Upper lobe of right lung (tissue), 1 donor: ENCODE results near the gene PSMB10. TPM values are rescaled to one million over a fixed set of nuclear protein-coding genes. Genes with fewer than 3 reads are reported as not detected.
A peak's percentile ranks its signal among the peaks of the same experiment; 100 is the strongest.

ENCODE experiments used
- ATAC-seq: fragments of 200-7000 bp; cut with Tn5 transposase; one replicate; pipeline ENCODE4 v1.9.1; 2020; ENCODE audit warnings: mild to moderate bottlenecking, moderate library complexity
- DNase-seq: peaks from one replicate; pipeline ENCODE4 v3.0.0-alpha.2; 2020
- H3K27ac ChIP-seq: fragments of 200-600 bp; one replicate; pipeline ENCODE4 v1.8.0; 2022
- H3K27me3 ChIP-seq: fragments of 200-600 bp; one replicate; pipeline ENCODE4 v1.8.0; 2022; ENCODE audit warnings: mild to moderate bottlenecking
- H3K36me3 ChIP-seq: fragments of 200-600 bp; one replicate; pipeline ENCODE4 v1.8.0; 2022
- H3K4me1 ChIP-seq: fragments of 200-600 bp; one replicate; pipeline ENCODE4 v1.8.0; 2022
- H3K4me3 ChIP-seq: fragments of 200-600 bp; one replicate; pipeline ENCODE4 v1.8.0; 2022; ENCODE audit warnings: mild to moderate bottlenecking
- H3K9me3 ChIP-seq: fragments of 200-600 bp; one replicate; pipeline ENCODE4 v1.8.0; 2022
- CTCF ChIP-seq: fragments of 200-600 bp; IDR thresholded peaks from one replicate; pipeline ENCODE4 v1.8.0; 2022; ENCODE audit warnings: antibody characterized with exemption
- intact Hi-C: fragments of 100-400 bp; cut with DNase I; formaldehyde crosslinking; loops from one replicate; pipeline ENCODE4 v1.11.0; 2022
- total RNA-seq: library from RNA; stranded (reverse); fragmentation: NEBNext Ultra II Directional; extraction: Animal tissue kit (Norgen Biotek cat#: 25700); gene quantifications from one replicate; pipeline ENCODE4 v1.2.1, GENCODE V29; 2021
- donor health status: DM: no; HTN: yes; CAD: no; lungs with severe emphysema.

PSMB10 gene
- total RNA-seq, 1 donor from 2014 or later = 71.6 TPM

DNA sequence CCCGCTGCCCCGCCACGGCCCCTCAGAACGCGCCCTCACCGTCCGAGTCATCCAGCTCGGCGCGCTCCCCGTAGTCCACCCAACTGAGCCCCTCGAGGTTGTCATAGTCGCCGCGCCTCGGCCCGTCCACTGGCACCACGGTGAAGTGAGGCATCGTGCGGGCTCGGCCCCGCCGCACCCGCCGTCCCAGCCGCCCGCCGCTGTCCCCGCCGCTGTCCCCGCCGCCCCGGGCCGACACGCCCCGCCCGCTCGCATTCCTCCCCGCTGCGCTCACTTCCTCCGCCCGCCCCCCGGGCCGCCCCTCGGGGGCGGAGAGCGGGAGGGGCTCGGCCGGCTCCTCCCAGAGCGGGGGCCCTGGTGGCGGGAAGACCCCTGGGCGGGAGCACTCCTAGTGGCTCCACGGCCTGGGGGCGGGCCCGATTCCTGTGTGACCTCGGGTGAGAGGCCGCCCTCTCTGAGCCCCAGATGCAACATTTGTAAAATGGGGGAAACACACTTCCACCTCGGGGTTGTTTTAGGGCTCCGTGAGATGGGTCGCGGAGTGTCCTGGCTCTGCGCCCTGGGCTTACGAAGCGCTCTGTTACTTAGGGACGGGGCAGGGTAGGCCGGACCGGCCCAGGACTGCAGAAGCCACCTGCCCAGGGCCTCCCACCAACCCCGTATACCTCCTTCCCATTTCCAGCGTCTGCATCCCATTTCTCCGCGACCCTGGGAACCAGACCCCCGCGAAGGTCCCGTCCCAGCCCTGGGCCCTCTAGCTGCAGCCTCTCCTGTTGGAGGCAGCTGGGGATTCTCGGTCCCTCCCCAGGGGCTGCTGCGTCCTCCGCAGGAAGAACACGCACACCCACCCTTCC lies 32.0 kb upstream of the PSMB10 start, which contains the start of gene SLC12A4:
TSS of gene SLC12A4 (minus strand) at position 238 of the 854 bp plus-strand sequence. CDS start at position 154, 84 bp downstream.
- Histone ChIP-seq H3K4me1 (peaks cover 39% of the 10 kb centered on the region), H3K4me3 (peak within 1 kb of the TSS; percentile 95), H3K36me3 (peaks cover 4% of the 10 kb centered on the region), H3K27ac (peak within 1 kb of the TSS; percentile 96), H3K9me3 (no peaks in the 10 kb centered on the region), H3K27me3 (no peaks in the 10 kb centered on the region)
- intact Hi-C loops = no loop called here
- no peak for TF ChIP-seq CTCF
- peak; percentile 92 for DNase-seq
- peak; percentile 93 for ATAC-seq

DNA sequence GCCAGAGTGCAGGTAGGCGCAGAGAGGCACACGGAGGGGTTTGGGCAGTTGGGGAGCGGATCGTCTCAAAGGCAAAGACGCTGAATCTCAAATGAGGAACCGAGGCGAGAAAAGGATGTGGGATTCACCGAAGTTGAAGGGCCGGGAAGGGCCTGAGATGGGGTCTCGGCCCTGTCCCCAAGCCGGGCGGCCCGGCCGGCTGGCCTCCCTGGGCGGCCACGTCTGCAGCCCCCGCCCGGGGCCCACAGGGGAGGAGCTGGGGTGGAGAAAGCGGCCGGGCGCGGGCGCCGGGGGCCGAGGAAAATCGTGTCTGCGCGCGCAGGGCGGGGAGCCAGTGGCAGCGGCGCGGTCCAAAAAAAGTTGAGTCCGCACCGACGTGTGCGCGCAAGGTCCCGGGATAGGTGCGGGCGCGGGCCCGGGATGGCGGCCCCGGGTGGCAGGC lies 31.3 kb upstream of the PSMB10 start:
- H3K4me3 ChIP-seq = peak overlapping the region; percentile 95
- intact Hi-C loops = no loop called here
- TF ChIP-seq CTCF = no peak
- ATAC-seq (peak; percentile 48), DNase-seq (peak; percentile 79)
- H3K9me3 ChIP-seq = no peaks in the 10 kb centered on the region
- H3K27me3 ChIP-seq = no peaks in the 10 kb centered on the region
- peaks cover 45% of the 10 kb centered on the region for H3K4me1 ChIP-seq
- H3K27ac ChIP-seq = peak overlapping the region; percentile 96
- peaks cover 10% of the 10 kb centered on the region for H3K36me3 ChIP-seq

- Histone ChIP-seq H3K27ac (peak overlapping the region; percentile 96), H3K4me3 (peak overlapping the region; percentile 95), H3K36me3 (peaks cover 16% of the 10 kb centered on the region), H3K9me3 (no peaks in the 10 kb centered on the region), H3K4me1 (peaks cover 51% of the 10 kb centered on the region), H3K27me3 (no peaks in the 10 kb centered on the region)
- no peak for DNase-seq
- intact Hi-C loops = no loop called here
- ATAC-seq = peak; percentile 2
- no peak for TF ChIP-seq CTCF
Measured at GRCh38 chr16:67967183-67967957, 30.7 kb upstream of the PSMB10 start.

GRCh38 chr16:67966549-67967182 lies 30.0 kb upstream of the PSMB10 start:
- H3K27ac ChIP-seq = peak overlapping the region; percentile 96
- DNase-seq (no peak), ATAC-seq (peak; percentile 42)
- H3K27me3 ChIP-seq = no peaks in the 10 kb centered on the region
- TF ChIP-seq CTCF = no peak
- H3K36me3 ChIP-seq = peaks cover 23% of the 10 kb centered on the region
- peak overlapping the region; percentile 95 for H3K4me3 ChIP-seq
- peaks cover 58% of the 10 kb centered on the region for H3K4me1 ChIP-seq
- no peaks in the 10 kb centered on the region for H3K9me3 ChIP-seq
- intact Hi-C loops = no loop called here

- peaks cover 30% of the 10 kb centered on the region for H3K36me3 ChIP-seq
- ATAC-seq (no peak), DNase-seq (no peak)
- H3K27ac ChIP-seq = peak overlapping the region; percentile 12
- H3K4me3 ChIP-seq = peak overlapping the region; percentile 95
- H3K4me1 ChIP-seq = peaks cover 66% of the 10 kb centered on the region
- H3K9me3 ChIP-seq = no peaks in the 10 kb centered on the region
- no peaks in the 10 kb centered on the region for H3K27me3 ChIP-seq
- no peak for TF ChIP-seq CTCF
- intact Hi-C loops = no loop called here
Measured at GRCh38 chr16:67965668-67966548, 29.3 kb upstream of the PSMB10 start.
